ENCODE results near the gene TUBB2B.

DNA sequence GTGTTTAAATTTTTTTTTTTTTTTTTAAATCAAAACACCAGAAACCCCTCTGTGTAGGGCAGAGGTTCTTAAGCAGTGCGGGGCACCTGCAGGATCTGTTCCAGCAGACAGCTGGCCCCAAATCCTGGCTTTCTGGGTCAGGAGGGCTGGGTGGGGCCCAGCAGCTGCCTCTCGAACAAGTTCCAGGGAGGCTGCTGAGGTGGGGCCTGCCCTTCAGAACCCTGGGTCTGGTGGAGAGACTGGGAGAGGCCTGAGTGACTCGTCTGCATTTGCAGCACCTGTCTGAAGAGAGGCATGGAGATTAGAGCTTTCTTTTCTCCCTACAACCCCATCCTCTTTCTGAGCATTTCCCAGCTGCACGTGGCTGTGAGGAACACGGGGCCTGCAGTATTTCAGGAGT is 39.7 kb upstream of the TUBB2B start:
- TF ChIP-seq POLR2A (IDR thresholded peaks at IDR 0.05; ENCODE audit: low read depth, low read length) (no peak), POLR2AphosphoS5 (IDR thresholded peaks at IDR 0.05; ENCODE audit: low read depth, low read length) (no peak), TAF1 (IDR thresholded peaks at IDR 0.05; ENCODE audit: borderline replicate concordance, low read depth, low read length) (no peak)

Data from GM12892 (cell line).